ENCODE measurements around the gene CCDC71. TPM values are rescaled to one million over a fixed set of nuclear protein-coding genes. Genes with fewer than 3 reads are reported as not detected.

The CCDC71 gene
- total RNA-seq, 2 donors from 2014 or later = 23.4 to 25.7 TPM

DNA sequence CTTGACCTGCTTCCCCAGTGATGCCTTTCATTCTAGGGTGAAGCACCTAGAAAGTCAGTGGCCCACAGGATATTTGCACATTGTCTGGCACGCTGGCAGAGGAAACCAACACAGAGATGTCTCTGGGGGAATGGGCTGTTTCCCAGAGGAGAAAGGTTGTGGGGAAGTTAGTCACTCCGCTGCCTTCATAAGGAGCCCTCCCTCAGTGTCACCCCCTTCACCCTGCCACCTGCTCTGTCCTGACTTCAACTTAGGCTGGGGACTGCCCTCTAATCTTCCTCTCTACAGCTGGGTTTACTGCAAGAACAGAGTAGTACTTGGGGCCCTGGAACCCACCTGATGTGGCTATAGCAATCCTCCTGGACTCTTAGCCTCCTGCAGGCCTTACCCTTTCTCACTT, 10.9 kb upstream of the CCDC71 start:
- Histone ChIP-seq H3K9me3 (ENCODE audit: control insufficient read depth, low read length) (no peaks in the 10 kb centered on the region), H3K4me1 (ENCODE audit: control insufficient read depth, insufficient read depth, low read length) (peaks cover 16% of the 10 kb centered on the region), H3K36me3 (ENCODE audit: control insufficient read depth, insufficient read depth, low read length) (peaks cover 26% of the 10 kb centered on the region), H3K9ac (ENCODE audit: extremely low read depth, low read length, poor library complexity, severe bottlenecking) (no peak overlapping the region), H3K4me3 (ENCODE audit: low read length) (no peak overlapping the region), H3K27ac (ENCODE audit: low read depth, low read length) (no peak overlapping the region), H3K27me3 (ENCODE audit: control insufficient read depth, insufficient read depth, low read length, poor library complexity, severe bottlenecking) (no peaks in the 10 kb centered on the region)
- Mint-ChIP-seq H3K36me3 (ENCODE audit: low read depth) (peaks cover 11% of the 10 kb centered on the region), H3K27me3 (ENCODE audit: insufficient read depth) (peaks cover 16% of the 10 kb centered on the region), H3K4me1 (peaks cover 19% of the 10 kb centered on the region), H3K4me3 (no peak overlapping the region), H3K9me3 (peaks cover 7% of the 10 kb centered on the region), H3K27ac (no peak overlapping the region)
- DNase-seq = no peak
- TF ChIP-seq, protein P1, sequence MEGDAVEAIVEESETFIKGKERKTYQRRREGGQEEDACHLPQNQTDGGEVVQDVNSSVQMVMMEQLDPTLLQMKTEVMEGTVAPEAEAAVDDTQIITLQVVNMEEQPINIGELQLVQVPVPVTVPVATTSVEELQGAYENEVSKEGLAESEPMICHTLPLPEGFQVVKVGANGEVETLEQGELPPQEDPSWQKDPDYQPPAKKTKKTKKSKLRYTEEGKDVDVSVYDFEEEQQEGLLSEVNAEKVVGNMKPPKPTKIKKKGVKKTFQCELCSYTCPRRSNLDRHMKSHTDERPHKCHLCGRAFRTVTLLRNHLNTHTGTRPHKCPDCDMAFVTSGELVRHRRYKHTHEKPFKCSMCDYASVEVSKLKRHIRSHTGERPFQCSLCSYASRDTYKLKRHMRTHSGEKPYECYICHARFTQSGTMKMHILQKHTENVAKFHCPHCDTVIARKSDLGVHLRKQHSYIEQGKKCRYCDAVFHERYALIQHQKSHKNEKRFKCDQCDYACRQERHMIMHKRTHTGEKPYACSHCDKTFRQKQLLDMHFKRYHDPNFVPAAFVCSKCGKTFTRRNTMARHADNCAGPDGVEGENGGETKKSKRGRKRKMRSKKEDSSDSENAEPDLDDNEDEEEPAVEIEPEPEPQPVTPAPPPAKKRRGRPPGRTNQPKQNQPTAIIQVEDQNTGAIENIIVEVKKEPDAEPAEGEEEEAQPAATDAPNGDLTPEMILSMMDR (conservative IDR thresholded peaks at IDR 0.05) = no peak
- 80 to 88% methylated on average over 1 to 2 of the region's 2 CpGs for WGBS, 2 experiments (ENCODE audit: insufficient coverage in 1 of 2, insufficient read length in 1 of 2)

DNA sequence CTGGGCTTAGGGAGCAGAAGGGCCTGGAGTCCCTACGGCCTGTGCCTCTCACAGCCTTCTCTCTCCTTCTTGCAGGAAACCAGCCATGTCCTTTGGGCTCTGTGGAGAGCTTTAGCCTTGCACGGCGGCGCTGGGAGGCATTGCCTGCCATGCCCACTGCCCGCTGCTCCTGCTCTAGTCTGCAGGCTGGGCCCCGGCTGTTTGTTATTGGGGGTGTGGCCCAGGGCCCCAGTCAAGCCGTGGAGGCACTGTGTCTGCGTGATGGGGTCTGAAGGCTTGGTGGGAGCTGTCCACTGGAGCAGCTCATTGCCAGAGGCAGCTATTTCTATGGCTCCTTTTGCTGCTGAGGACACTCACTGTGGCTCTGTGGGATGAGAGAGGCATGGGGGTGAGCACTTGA, 9.4 kb upstream of the CCDC71 start:
- Histone ChIP-seq H3K4me1 (ENCODE audit: control insufficient read depth, insufficient read depth, low read length) (peaks cover 16% of the 10 kb centered on the region), H3K9ac (ENCODE audit: extremely low read depth, low read length, poor library complexity, severe bottlenecking) (no peak overlapping the region), H3K4me3 (ENCODE audit: low read length) (no peak overlapping the region), H3K27ac (ENCODE audit: low read depth, low read length) (no peak overlapping the region), H3K27me3 (ENCODE audit: control insufficient read depth, insufficient read depth, low read length, poor library complexity, severe bottlenecking) (no peaks in the 10 kb centered on the region), H3K36me3 (ENCODE audit: control insufficient read depth, insufficient read depth, low read length) (peaks cover 26% of the 10 kb centered on the region), H3K9me3 (ENCODE audit: control insufficient read depth, low read length) (no peaks in the 10 kb centered on the region)
- 91 to 94% methylated on average over 4 to 8 of the region's 8 CpGs for WGBS, 2 experiments (ENCODE audit: insufficient coverage in 1 of 2, insufficient read length in 1 of 2)
- Mint-ChIP-seq H3K27ac (no peak overlapping the region), H3K4me3 (no peak overlapping the region), H3K27me3 (ENCODE audit: insufficient read depth) (peaks cover 9% of the 10 kb centered on the region), H3K4me1 (peaks cover 24% of the 10 kb centered on the region), H3K9me3 (no peaks in the 10 kb centered on the region), H3K36me3 (ENCODE audit: low read depth) (peaks cover 11% of the 10 kb centered on the region)
- DNase-seq = no peak
- TF ChIP-seq, protein P1 (conservative IDR thresholded peaks at IDR 0.05) = no peak

DNA sequence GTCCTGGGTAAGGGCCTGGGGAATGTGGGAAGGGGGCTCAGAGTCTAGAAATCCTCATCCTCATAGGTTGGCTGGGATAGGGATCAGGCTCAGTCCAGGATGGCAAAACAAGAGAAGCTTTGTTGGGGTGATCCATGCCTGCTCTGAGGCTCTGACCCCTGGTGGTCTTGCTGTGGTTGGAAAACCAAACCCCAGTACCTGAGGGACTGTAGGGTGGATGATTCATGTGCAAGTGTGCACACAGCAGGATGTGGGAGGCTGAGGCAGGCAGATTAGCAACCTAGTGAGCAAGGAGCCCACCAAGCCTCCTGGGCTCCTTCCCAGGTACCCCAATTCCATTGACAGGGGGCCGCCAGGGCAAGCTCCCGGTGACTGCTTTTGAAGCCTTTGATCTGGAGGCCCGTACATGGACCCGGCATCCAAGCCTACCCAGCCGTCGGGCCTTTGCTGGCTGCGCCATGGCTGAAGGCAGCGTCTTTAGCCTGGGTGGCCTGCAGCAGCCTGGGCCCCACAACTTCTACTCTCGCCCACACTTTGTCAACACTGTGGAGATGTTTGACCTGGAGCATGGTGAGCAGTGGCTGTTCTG, 8.4 kb upstream of the CCDC71 start:
- Histone ChIP-seq H3K4me3 (ENCODE audit: low read length) (peak overlapping the region; percentile 94), H3K9ac (ENCODE audit: extremely low read depth, low read length, poor library complexity, severe bottlenecking) (no peak overlapping the region), H3K27me3 (ENCODE audit: control insufficient read depth, insufficient read depth, low read length, poor library complexity, severe bottlenecking) (no peaks in the 10 kb centered on the region), H3K36me3 (ENCODE audit: control insufficient read depth, insufficient read depth, low read length) (peaks cover 26% of the 10 kb centered on the region), H3K27ac (ENCODE audit: low read depth, low read length) (peak overlapping the region; percentile 98), H3K4me1 (ENCODE audit: control insufficient read depth, insufficient read depth, low read length) (peaks cover 16% of the 10 kb centered on the region), H3K9me3 (ENCODE audit: control insufficient read depth, low read length) (no peaks in the 10 kb centered on the region)
- no peak for DNase-seq
- Mint-ChIP-seq H3K9me3 (no peaks in the 10 kb centered on the region), H3K4me3 (no peak overlapping the region), H3K4me1 (peaks cover 24% of the 10 kb centered on the region), H3K36me3 (ENCODE audit: low read depth) (peaks cover 11% of the 10 kb centered on the region), H3K27me3 (ENCODE audit: insufficient read depth) (peaks cover 10% of the 10 kb centered on the region), H3K27ac (peak overlapping the region; percentile 93)
- WGBS, 2 experiments (ENCODE audit: insufficient coverage in 1 of 2, insufficient read length in 1 of 2) = 90 to 95% methylated on average over 7 to 9 of the region's 9 CpGs
- TF ChIP-seq, protein P1 (conservative IDR thresholded peaks at IDR 0.05) = no peak
